Stimulated activated CD4-positive, alpha-beta T cell treated with anti-CD3 and anti-CD28 coated beads, TNF-alpha, amount 100 ng/mL, for 24 hours (primary cell): Measurements from ENCODE around the gene FBXW2.

Experiments used
- DNase-seq, 3 experiments: peaks; one replicate each; pipeline ENCODE4 v3.0.0-alpha.2; 2020; ENCODE audit warnings: low read depth in 3 of 3

Gene FBXW2

DNA sequence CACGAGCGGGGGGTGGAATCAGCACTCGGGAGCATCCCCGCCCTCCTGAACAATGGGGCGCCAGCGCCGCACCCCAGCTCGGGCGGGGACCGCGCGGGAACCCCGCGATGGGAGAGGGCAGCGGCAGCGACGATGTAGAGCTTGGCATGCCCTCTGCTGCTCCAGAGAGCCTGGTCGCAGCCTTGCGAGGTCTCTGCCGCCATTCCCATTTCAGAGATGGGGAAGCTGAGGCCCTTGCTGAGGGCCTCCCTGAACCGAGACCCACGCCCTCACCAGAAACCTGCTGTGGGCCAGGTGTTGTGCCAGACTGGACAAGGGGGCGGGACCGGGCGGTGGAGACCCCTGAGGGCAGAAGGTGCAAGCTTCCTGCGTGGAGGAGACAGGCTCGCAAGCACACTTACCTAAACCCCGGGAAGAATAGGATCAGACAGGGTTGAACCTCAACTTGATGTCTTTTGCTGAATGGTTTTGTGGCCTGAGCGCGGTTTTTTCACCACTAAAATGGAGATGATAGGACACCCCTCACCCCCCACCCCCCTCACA lies 78.3 kb downstream of the FBXW2 start:
- DNase-seq: no peak

DNA sequence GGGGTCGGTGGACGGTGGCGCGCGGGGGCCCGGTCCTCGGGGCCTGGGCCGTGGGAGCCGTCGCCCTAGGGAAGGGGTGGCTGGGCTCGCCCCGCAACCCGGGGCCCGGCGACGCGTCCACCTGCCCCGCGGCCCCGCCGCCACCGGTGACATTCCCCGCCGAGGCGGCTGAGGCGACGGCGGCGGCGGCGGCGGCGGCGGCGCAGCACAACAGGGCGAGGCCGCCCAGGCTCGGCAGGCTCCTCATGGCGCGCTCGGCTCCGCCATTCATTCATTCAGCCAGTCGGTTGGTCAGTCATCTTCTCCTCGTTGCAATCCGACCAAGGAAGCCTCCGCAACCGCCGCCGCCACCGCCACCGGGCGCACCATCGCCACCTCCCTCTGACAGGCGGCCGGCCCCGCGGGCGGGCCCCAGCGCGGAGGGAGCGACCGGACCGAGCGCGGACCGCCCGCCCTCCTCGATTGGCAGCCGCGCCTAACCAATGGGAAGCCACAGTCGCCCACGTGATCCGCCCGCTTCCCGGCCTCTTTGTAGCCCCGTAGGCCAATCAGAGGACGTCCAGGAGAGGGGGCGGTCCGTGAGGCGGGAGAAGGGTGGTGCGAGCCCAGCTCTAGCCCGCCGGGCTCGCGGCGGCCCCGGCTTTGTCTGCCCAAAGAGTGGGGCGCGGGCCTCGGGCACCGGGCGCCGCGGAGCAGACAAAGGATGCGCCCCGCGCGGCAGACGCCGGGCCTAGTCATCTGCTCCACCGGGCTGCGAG lies 78.9 kb downstream of the FBXW2 start, which contains the start of gene MEGF9:
Gene MEGF9, minus strand, starts transcription at position 383 of the 758 bp plus-strand sequence. Its CDS starts 112 bp downstream, at position 271.
- peak; percentile 90 to 97 (median 94) for DNase-seq

DNA sequence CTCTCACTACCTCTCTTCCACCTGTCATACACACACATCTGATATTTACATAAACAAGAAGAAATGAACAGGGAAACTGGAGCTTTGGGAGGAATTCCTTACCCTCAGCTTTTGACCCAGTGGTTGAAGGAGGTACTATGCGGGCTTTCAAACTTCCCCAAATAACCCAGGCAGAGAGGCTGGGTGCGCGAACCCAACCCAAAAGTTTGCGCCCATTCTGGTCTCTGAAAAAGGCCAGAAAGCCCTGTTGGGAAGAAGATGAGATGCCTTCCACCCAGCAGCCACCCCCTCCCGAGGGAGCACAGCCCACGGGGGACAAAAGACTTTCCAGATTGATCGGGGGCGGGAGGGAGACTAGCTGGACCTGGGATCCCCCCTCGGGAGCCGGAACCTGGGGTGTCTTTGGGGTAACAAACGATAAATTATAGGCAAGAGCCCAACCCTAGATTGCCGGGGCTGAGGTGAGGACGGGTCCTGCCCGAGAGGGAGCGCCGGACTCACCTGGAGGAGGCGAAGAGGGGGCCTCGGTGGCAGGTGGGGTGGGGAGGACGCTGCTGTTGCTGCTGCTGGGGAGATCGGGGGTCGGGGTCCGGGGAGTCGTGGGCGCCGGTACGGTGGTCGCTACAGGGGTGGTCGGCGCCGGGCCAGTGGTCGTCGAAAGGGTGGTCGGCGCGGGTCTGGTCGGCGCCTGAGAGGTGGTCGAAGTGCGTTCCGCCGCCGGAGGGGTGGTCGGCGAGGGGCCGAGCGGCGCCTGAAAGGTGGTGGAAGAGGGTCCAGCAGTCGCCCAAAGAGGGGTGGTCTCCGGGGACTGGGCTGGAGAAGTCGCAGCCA lies 79.7 kb downstream of the FBXW2 start:
- peak in 1 of 3 experiments; percentile 11 for DNase-seq

DNA sequence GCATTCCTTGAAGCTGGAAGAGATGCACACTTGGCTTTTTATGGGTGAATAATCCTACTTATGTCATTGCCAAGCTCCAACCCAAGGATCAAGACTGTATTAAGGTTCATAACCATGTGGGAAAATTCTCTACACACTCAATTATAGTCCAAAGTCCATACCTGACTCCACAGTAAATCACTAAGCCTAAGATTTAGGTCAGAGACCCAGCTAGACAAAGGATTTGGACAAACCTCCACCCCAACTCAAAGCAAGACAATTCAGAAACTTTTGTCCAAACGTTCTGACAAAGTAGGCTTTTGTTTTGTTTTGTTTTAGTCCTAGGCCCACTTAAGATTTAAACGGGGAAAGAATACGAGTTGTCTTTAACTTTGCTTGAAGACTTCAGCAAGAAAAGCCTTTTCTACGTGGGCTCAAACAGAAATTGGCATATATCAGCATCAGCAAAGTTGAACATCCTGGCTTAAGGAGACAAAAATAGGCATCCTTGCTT lies 80.6 kb downstream of the FBXW2 start:
- DNase-seq: no peak

DNA sequence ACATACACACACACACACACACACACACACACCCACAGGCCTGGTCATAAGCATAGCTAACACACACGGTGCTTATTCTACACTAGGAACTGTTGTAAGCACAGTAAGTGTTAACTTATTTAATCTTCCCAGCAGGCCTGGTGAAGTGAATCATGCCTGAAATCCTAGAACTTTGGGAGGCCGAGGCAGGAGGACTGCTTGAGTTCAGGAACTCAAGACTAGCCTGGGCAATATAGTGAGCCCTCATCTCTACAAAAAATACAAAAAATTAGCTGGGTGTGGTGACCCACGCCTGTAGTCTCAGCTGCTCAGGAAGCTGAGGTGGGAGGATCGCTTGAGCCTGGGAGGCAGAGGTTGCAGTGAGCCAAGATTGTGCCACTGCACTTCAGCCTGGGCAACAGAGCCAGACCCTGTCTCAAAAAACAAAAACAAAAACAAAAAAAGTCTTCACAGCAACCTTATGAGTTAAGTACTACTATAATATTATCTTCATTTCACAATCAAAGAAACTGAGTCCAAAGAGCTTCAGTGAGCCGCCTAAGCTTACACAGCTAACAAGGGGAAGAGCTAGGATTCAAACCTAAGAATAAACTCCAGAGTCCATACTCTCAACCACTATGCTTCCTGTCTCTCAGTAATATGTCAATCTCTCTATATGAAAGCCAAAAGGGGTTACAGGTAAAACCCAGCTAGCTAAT lies 81.2 kb downstream of the FBXW2 start:
- no peak for DNase-seq

DNA sequence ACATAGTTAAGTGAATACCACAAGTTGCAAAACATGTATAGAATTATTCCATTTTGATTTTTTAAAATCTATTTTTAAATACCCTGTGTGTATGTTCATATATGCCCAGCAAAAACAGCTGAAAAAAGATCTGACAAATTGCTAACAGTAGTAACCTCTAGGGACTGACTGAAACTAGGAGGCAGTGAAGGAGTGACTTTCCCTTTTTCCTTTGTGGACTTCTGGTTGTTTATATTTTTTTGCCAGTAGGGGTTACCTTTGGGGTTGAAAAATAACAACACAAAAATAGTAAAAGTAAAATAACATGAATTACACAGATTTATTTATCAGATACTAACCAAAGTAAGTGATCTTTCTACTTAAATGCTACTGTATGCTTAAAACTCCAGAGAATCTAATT lies 81.9 kb downstream of the FBXW2 start:
- DNase-seq: no peak

DNA sequence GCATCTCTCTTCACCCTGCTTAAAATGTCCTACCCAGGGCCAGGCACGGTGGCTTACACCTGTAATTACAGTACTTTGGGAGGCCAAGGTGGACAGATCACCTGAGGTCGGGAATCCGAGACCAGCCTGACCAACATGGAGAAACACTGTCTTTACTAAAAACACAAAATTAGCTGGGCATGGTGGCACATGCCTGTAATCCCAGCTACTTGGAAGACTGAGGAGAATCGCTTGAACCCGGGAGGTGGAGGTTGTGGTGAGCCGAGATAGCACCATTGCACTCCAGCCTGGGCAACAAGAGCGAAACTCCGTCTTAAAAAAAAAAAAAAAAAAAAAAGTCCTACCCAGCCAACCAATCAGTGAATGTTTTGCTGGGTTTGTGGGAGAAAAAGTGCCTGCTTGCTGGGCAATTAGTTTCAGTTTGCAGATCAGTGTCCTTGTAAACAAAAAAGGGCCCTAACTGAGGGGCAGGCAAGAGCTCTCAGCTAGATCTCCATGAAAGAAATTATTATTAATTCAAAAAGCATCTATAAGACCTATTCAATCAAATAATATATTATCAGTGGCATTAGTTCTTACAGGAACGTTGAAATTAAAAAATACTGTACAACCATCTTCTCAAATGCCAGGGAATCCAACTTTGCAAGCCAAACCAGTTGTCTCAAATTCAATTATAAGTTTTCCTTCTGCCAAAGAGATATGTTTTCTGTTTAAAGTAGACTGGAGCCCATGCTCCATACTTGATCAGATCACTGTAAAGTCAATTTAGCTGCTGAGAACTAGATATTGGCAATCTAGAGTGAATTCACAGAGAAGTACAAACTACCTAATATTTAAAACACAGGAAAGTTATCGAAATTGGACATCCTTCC lies 82.9 kb downstream of the FBXW2 start:
- DNase-seq: no peak

DNA sequence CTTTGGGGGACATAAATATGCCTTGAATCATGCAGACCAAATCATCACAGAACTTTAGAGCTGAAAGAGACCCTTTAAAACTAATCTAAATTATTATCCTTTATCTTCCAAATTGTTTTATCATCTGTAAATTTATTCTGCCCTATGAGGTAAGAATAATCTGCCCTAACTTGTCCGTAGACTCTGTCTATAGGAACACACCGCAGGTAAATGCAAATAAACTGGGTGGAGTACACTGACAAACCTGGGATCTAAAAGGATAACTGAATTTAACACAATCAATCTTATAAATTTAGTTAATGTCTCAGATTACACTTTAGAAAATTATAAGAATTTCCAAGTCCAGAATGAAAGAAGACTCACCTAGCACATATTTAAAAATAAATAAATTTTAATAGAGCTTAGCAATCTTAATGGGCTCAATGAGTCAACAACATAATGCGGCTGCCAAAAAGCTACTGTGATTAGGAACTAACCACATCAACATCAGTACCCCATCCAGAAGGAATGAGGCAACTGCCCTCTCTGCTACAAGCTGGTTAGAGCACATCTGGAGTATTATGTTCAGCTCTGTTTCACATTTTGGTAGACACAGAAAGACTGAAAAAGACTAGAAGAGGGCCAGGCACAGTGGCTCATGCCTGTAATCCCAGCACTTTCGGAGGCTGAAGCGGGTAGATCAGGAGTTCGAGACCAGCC lies 84.5 kb downstream of the FBXW2 start:
- DNase-seq: no peak

DNA sequence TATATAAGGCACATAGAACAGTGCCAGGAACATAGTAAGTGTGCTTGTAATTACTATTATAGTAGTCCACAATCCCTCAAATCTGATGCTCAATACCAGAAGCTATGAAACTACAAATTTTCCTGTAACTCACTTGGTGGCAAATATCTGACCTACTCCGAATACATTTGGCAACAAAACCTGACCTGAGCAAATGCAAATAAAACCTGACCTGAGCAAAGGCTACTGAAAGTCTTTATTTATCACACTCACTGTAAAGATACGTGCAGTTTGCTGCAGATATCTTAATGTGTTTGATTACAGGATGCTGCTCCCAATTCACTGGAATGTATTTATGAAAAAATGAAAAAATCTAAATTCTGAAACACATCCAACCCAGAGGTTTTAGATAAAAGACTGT lies 86.0 kb downstream of the FBXW2 start:
- DNase-seq: no peak
